22Rv1 (cell line): ENCODE data around the gene FHIT.

Source experiments
- H3K27ac ChIP-seq: fragments of 450-650 bp; 2 replicates; pipeline ENCODE4 v1.5.1; 2017
- ZFX ChIP-seq: fragments of 450-650 bp; IDR thresholded peaks from 2 replicates; pipeline ENCODE4 v1.6.1; 2017; ENCODE audit warnings: antibody characterized with exemption, borderline replicate concordance
- TF ChIP-seq, protein P1 (sequence below): fragments of 450-650 bp; IDR thresholded peaks from 2 replicates; pipeline ENCODE4 v1.5.1; 2017; ENCODE audit warnings: mild to moderate bottlenecking

The FHIT gene

GRCh38 chr3:60187343-60187742, 1063.9 kb downstream of the FHIT start:
- no peak overlapping the region for H3K27ac ChIP-seq
- TF ChIP-seq, protein P1, sequence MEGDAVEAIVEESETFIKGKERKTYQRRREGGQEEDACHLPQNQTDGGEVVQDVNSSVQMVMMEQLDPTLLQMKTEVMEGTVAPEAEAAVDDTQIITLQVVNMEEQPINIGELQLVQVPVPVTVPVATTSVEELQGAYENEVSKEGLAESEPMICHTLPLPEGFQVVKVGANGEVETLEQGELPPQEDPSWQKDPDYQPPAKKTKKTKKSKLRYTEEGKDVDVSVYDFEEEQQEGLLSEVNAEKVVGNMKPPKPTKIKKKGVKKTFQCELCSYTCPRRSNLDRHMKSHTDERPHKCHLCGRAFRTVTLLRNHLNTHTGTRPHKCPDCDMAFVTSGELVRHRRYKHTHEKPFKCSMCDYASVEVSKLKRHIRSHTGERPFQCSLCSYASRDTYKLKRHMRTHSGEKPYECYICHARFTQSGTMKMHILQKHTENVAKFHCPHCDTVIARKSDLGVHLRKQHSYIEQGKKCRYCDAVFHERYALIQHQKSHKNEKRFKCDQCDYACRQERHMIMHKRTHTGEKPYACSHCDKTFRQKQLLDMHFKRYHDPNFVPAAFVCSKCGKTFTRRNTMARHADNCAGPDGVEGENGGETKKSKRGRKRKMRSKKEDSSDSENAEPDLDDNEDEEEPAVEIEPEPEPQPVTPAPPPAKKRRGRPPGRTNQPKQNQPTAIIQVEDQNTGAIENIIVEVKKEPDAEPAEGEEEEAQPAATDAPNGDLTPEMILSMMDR, result no peak
- TF ChIP-seq ZFX, result no peak

DNA sequence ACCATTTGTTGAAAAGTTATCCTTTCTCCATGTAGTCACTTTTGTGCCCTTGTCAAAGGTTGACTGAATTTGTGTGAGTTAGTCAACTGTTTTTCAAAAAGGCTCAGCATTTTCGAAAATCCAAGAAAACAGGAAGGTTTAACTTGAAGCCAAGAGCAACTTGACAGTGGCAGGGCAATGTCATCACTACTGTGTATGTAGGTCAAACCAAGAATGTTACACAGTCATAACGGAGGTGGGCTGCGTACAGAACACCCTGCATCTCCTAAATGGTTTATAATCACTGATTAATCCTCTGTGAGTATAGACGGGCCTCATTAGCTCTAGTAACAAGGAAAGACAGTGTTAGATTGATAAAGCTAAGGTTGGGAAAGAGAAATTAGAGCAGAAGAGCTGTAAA, 1064.9 kb downstream of the FHIT start:
- TF ChIP-seq, protein P1, result no peak
- no peak for TF ChIP-seq ZFX
- no peak overlapping the region for H3K27ac ChIP-seq

GRCh38 chr3:60185161-60185560, 1066.1 kb downstream of the FHIT start:
- H3K27ac ChIP-seq, result no peak overlapping the region
- TF ChIP-seq, protein P1, result no peak
- no peak for TF ChIP-seq ZFX

DNA sequence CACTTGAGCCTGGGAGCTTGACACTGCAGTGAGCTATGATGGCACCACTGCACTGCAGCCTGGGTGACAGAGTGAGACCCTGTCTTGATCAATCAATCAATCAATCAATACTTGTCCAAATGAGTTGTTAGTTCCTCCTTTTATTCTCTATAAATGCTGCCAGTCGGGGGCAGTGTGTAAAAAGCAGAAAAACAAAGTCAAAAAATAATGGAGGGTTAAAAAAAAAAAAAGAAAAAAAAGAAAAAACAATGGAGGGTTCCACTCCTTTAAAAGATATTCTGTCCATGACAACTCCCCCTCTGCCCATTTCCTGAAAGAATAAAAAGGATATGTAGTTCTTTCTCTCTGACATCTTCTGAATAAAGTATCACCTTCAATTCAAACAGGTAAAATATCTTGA, 1068.6 kb downstream of the FHIT start:
- TF ChIP-seq, protein P1, result no peak
- TF ChIP-seq ZFX, result no peak

DNA sequence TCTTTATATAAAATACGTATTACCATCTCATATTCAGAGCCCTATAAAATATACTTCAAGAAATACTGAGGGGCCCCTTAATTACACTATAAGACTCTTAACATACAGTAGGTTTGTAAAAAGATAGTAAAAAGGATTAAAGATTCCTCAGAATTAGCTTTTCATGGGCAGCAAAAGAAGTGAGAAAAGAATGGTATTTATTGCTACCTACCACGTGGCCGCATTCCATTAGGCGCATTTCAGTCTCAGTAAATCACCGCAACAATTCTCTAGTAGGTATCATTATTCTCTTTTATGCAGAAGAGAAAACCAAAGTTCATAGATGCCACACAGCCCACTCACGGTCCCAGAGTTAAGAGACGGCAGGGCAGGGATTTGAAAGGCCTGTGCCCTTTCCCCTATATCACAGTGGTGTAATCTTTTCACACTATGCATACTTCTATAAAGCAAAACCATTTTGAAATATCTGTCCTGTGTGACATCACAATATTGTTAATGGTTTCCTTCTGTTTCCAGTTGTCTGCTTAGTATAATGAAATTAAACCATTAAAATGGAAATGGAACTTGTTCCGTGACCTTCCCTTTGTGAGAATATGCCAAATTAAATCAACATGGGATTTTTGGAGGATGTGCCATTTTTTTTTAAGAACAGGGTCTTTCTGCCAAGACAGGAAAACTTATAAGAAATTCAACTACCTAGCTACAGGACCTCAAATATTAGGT, 1072.2 kb downstream of the FHIT start:
- no peak overlapping the region for H3K27ac ChIP-seq
- no peak for TF ChIP-seq ZFX
- TF ChIP-seq, protein P1, result no peak

More for the DNA sequence above, 1068.6 kb downstream of the FHIT start:
- H3K27ac ChIP-seq, result no peak overlapping the region

GRCh38 chr3:60177726-60178125, 1073.5 kb downstream of the FHIT start:
- no peak for TF ChIP-seq ZFX
- TF ChIP-seq, protein P1, result no peak

GRCh38 chr3:60176614-60177013, 1074.6 kb downstream of the FHIT start:
- no peak overlapping the region for H3K27ac ChIP-seq

More at GRCh38 chr3:60177726-60178125, 1073.5 kb downstream of the FHIT start:
- no peak overlapping the region for H3K27ac ChIP-seq

More at GRCh38 chr3:60176614-60177013, 1074.6 kb downstream of the FHIT start:
- TF ChIP-seq ZFX, result no peak
- TF ChIP-seq, protein P1, result no peak
